ENCODE data around the gene PCSK7.
A peak's percentile ranks its signal among the peaks of the same experiment; 100 is the strongest.

PCSK7 gene

DNA sequence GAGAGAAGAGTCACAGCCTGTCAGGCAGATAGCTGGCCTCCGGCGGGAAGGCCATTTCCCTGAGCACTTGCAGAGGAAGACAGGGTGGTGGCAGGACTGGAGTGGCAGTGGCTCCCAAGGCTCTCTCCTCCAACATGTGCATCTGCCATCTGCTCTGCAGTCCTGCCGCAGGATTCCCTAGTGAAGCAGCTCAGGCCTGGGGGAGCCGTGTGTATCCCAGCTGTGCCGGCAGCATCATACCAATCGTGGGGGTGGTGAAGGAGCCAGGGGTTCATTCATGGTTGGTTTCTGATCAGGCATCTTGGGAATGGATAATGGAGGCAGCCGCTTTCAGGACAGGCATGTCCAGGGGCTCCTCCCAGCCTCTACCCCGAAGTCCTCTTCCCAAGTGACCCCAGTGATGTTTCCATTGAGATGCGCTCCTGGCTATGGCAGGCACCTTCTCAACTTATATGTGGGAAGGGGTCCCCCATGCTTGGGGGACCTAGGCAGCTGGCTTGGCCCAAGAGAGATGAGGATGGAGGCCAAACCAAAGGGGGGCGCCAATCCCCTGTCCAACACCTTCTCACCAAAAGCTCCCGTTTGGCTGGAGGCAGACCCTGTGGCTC is 26.6 kb downstream of the PCSK7 start:
- TF ChIP-seq, protein P1, sequence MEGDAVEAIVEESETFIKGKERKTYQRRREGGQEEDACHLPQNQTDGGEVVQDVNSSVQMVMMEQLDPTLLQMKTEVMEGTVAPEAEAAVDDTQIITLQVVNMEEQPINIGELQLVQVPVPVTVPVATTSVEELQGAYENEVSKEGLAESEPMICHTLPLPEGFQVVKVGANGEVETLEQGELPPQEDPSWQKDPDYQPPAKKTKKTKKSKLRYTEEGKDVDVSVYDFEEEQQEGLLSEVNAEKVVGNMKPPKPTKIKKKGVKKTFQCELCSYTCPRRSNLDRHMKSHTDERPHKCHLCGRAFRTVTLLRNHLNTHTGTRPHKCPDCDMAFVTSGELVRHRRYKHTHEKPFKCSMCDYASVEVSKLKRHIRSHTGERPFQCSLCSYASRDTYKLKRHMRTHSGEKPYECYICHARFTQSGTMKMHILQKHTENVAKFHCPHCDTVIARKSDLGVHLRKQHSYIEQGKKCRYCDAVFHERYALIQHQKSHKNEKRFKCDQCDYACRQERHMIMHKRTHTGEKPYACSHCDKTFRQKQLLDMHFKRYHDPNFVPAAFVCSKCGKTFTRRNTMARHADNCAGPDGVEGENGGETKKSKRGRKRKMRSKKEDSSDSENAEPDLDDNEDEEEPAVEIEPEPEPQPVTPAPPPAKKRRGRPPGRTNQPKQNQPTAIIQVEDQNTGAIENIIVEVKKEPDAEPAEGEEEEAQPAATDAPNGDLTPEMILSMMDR (IDR thresholded peaks at IDR 0.05; ENCODE audit: low read depth, low read length, missing control alignments), result no peak
- no peak for DNase-seq (ENCODE audit: low read depth)
- no peak overlapping the region for H3K4me3 ChIP-seq (ENCODE audit: low read depth, low read length)
- in situ Hi-C loops (cut with HindIII; ENCODE audit: low sequenced_read_pairs), result no loop called here

DNA sequence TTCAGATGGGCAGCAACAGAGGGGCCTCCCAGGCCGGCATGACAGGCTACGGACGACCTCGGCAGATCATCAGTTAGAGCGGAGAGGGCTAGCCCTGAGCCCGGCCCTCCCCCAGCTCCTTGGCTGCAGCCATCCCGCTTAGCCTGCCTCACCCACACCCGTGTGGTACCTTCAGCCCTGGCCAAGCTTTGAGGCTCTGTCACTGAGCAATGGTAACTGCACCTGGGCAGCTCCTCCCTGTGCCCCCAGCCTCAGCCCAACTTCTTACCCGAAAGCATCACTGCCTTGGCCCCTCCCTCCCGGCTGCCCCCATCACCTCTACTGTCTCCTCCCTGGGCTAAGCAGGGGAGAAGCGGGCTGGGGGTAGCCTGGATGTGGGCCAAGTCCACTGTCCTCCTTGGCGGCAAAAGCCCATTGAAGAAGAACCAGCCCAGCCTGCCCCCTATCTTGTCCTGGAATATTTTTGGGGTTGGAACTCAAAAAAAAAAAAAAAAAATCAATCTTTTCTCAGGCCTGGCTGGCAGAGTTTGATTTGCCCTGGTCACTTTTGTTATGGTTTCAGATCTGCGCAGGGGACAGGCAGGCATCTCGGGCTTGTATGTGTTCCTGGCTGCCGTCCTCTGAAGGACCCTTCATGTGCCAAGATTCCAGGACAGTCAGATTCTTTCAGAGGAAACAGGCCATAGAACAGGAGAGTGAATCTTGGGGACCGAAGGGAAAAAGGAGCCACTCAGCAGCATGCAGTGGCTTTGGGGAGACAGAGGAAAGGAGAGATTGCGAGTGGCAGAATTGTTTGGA is 27.4 kb downstream of the PCSK7 start:
- TF ChIP-seq, protein P1 (IDR thresholded peaks at IDR 0.05; ENCODE audit: low read depth, low read length, missing control alignments), result no peak
- H3K4me3 ChIP-seq (ENCODE audit: low read depth, low read length), result no peak overlapping the region
- DNase-seq (ENCODE audit: low read depth), result no peak
- in situ Hi-C loops (cut with HindIII; ENCODE audit: low sequenced_read_pairs), result no loop called here

DNA sequence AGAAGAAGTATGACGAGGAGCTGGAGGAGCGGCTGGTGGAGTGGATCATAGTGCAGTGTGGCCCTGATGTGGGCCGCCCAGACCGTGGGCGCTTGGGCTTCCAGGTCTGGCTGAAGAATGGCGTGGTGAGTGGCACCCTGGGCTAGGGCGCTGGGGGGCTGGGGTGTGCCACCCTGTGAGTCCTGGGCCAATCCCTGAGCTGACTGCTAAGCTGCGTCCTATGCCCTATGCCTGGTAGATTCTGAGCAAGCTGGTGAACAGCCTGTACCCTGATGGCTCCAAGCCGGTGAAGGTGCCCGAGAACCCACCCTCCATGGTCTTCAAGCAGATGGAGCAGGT is 28.8 kb downstream of the PCSK7 start:
- peak overlapping the region; percentile 64 for H3K4me3 ChIP-seq (ENCODE audit: low read depth, low read length)
- in situ Hi-C loops (cut with HindIII; ENCODE audit: low sequenced_read_pairs), result no loop called here
- TF ChIP-seq, protein P1 (IDR thresholded peaks at IDR 0.05; ENCODE audit: low read depth, low read length, missing control alignments), result no peak
- DNase-seq (ENCODE audit: low read depth), result no peak

DNA sequence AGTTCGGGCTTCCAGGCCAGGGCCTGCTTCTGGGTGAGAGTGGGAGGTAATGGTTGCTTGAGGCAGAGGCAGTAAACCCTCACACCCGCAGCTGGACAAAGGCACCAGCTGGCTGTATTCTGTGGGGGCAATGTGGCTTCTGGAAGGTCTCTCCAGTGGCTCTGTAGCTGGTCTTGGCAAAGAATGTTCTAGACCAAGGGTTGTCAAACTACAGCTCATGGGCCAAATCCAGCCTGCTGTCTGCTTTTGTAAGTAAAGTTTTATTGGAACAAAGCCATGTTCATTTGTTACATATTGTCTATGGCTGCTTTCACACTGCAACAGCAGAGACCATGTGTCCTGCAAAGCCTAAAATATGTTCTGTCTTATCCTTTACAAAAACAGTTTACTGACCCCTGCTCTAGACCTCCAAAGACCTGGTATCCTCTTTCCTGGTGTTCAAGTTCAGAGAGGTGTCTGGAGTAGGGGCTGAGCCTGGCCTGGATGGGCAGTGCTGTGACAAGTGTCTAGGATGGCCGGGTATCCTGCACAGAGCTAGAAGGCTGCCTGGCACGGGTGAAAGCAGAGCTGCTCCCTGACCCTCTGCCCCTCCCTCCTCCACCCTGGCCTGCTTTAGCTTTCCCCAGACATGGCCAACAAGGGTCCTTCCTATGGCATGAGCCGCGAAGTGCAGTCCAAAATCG is 29.3 kb downstream of the PCSK7 start:
- H3K4me3 ChIP-seq (ENCODE audit: low read depth, low read length), result peak overlapping the region; percentile 64
- no peak for DNase-seq (ENCODE audit: low read depth)
- in situ Hi-C loops (cut with HindIII; ENCODE audit: low sequenced_read_pairs), result no loop called here
- TF ChIP-seq, protein P1 (IDR thresholded peaks at IDR 0.05; ENCODE audit: low read depth, low read length, missing control alignments), result no peak

DNA sequence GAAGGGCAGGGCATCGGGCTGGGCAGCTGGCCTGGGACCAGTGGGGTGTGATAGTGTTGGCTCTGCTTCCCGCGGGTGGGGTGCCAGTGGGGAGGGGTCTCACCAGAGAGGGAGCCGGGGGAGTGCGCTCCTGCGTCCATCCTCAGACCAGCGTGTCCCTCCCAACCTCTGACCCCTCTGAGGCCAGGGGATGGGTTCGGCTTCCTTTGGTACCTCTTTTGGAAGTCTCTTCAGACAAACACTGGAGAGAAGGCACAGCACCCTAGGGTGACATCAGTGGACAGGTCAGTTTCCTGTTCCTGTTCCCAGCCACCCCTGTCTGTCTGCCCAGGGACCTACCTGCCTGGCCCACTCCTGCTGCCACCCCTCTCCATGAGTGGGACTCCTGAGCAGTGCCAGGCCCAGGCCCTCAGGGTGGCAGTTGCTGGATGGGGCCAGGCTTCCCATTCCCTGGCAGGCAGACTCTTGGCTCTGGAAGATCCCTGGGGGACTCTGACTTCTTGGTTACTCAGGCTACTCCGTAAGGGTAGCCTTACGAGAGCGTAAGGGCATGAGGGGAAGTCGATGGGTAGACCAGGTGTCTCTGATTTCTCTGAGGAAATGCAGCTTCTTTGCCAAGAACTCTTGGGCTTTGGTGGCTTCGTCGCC is 30.1 kb downstream of the PCSK7 start:
- in situ Hi-C loops (cut with HindIII; ENCODE audit: low sequenced_read_pairs), result no loop called here
- no peak for DNase-seq (ENCODE audit: low read depth)
- TF ChIP-seq, protein P1 (IDR thresholded peaks at IDR 0.05; ENCODE audit: low read depth, low read length, missing control alignments), result no peak
- H3K4me3 ChIP-seq (ENCODE audit: low read depth, low read length), result peak overlapping the region; percentile 64
